Amygdala (tissue), 56 donors: ENCODE data around the gene TUBGCP3.
A peak's percentile ranks its signal among the peaks of the same experiment; 100 is the strongest.
"Not testable (repeated sequence)": the region's sequence is repeated elsewhere in the genome, so short reads cannot be mapped to it uniquely, and the experiment has no call there.

Source experiments
- DNase-seq, 56 donors: peaks; one replicate each; lab custom pipeline; 2025; lab: John Stamatoyannopoulos, UW

Gene TUBGCP3

DNA sequence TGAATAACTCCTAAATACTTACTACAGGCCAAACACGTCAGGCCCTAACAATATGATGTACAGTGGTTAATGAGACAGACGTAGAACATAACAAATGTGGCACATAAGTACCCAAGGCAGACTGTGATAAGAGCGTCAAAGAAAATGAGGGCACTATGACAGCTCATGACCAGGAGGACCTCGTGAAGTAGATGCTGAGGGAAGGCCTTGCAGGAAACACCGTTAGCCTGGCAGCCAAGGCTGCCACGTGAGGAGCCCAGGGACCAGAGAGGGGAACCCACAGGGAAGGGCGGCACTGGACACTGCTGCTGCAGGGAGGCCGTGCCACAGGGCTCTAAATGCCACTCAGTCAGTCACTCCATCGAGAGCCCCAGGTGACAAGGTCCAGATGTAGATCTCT, 5.7 kb downstream of the TUBGCP3 start:
- no peak for DNase-seq

GRCh38 chr13:112580912-112581311, 7.0 kb downstream of the TUBGCP3 start:
- DNase-seq: no peak

DNA sequence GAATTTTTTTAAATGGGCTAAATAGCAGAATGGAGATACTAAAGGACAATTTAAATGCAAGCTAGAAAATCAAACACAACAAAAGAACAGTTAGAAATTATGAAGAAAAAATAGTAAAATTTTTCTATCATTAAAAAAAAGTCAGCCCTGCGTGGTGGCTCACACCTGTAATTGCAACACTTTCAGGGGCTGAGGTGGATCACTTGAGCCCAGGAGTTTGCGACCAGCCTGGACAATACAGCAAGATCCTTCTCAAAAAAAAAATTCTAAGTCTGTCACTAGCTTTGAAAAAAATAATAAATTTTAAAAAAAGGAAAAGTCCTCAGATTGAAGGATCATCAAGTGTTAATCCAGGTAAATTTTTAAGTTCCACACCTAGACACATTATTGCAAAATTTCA, 7.7 kb downstream of the TUBGCP3 start:
- DNase-seq: no peak

DNA sequence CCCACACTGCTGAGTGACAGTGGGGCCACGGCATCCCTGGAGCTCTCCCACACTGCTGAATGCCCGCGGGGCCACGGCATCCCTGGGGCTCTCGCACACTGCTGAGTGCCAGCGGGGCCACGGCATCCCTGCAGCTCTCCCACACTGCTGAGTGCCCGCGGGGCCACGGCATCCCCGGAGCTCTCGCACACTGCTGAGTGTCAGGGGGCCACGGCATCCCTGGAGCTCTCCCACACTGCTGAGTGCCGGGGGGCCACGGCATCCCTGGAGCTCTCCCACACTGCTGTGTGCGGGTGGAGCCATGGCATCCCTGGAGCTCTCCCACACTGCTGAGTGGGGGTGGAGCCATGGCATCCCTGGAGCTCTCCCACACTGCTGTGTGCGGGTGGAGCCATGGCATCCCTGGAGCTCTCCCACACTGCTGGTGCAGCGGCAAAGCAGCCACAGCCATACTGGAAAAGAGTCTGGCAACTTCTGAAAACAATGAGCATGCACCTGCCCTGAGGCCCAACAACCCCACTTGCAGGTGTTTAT, 8.6 kb downstream of the TUBGCP3 start:
- DNase-seq: no peak

DNA sequence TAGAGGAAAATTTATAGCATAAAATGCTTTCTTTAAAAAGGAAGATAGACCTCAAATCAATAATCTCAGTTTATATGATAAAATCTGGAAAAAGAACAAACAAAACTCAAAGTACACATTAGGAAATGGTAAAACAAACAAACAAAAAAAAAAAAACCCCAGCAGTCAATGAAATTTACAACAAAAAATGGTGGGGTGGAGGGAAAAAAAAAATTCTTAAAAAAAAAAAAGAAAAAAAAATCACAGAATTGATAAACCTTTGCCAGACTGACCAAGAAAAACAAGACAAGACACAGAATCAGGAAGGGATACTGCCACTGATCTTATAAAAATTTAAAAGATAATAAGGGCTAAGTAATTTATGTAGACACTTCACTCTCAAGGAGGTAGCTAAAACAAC, 11.2 kb downstream of the TUBGCP3 start:
- no peak for DNase-seq

GRCh38 chr13:112576191-112576590, 11.8 kb downstream of the TUBGCP3 start:
- no peak for DNase-seq

DNA sequence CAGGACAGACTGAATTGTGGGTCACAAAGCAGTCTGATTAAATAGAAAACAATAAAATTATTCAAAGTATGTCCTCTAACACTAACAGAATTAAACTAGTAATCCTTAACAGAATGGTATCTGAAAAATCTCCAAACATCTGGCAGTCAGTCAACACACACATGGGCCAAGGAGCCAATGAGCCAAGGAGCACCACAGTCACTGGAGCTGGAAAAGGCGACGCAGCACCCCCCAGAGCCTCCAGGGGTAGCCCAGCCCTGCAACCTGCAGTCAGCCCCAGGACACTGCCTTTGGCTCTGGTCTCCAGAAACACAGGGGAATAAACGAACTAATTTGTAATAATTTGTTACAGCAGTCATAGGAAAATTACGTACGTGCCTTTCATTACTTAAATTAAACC, 12.3 kb downstream of the TUBGCP3 start:
- DNase-seq: peak in 1 of 56 donors; percentile 5

- no peak for DNase-seq
These were observed 12.9 kb downstream of the TUBGCP3 start for GRCh38 chr13:112574834-112575613.

DNA sequence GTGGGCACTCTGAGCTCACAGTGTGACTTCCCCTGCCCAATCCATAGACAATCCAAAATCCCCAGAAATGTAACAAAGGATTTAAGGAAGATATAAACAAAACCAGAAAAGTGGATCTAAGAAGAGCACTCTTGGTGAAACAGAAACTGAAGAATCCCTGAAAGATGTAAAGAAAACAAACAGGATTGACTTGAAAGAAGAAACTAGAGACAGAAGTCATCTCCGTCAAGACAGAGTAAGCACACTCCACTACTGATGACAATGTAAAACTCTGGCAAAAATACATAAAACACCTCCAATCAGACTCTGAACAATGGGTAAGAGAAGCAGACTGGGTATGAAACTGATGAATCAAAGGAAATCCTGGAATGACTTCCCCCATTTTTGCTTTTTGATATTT, 13.5 kb downstream of the TUBGCP3 start:
- no peak for DNase-seq

DNA sequence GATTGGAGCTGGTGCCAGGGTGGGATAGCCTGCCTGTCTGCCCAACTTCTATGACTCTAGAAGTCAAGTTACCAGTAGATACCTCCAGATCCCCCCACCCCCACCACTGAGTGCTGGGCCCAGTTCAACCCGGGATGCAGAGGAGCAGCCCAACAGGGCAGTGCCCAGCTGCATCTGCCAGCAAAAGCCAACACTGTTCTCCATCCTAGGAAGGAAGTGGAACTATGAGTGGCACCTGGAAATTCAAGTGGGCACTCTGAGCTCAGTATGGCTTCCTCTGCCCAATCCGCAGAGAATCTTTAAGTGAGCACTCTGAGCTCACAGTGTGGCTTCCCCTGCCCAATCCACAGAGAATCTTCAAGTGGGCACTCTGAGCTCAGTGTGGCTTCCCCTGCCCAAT, 14.2 kb downstream of the TUBGCP3 start:
- DNase-seq: no peak

DNA sequence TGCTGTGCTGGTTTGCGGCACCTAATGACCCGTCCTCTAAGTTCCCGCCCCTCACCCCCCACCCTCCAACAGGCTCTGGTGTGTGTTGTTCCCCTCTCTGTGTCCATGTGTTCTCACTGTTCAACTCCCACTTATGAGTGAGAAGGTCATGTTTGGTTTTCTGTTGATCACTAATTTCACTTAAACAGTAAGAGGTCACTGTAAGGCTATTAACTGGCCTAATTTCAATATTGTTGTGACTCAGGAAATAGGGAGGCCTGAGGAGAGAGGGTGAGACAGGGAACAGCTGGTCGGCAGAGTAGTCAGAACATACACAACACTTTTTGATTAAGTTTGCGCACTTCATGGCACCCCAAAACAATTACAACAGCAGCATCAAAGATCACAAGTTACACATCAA, 15.6 kb downstream of the TUBGCP3 start:
- DNase-seq: no peak

GRCh38 chr13:112569821-112570220, 18.1 kb downstream of the TUBGCP3 start:
- no peak for DNase-seq

GRCh38 chr13:112567161-112567862, 20.6 kb downstream of the TUBGCP3 start:
- no peak for DNase-seq

GRCh38 chr13:112562786-112563383, 25.1 kb downstream of the TUBGCP3 start:
- no peak for DNase-seq

DNA sequence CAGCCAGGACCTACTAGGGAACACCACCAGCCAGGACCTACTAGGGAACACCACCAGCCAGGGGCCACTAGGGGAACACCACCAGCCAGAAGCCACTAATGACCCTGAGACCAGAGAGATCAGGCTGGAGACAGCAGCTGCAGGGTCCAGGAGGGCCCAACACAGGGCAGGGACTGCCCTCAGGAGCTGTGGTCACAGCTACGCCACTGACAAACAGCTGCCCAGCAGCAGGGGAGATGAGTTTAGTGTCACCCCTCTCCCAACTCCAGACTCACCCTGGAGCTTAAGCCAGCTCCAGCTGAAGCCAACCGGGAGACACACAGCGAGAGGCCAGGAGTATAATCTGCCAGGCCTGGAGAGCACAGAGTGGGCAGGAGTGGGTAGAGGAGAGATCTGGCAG, 25.7 kb downstream of the TUBGCP3 start:
- DNase-seq: no peak

GRCh38 chr13:112561478-112561877, 26.5 kb downstream of the TUBGCP3 start:
- no peak for DNase-seq

GRCh38 chr13:112558696-112559418, 29.1 kb downstream of the TUBGCP3 start:
- DNase-seq: no peak

DNA sequence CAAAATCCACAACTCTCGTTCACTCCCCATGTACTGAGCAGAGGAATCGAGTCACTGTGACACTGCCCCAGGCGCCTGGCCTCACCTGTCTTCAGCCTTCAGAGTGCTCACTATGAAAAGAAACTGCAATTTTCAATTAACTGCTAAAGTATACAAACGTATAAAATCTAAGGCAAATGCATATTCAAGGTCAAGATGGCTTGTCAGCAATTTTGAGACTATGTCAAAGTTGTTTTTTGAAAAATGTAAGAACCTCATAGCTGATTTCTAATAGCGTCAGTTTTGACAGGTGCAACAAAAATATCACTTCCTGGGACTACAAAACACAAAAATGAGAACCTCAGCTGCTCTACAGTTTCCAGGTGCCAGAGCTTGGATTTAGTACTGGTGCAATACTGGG, 31.4 kb downstream of the TUBGCP3 start:
- no peak for DNase-seq

DNA sequence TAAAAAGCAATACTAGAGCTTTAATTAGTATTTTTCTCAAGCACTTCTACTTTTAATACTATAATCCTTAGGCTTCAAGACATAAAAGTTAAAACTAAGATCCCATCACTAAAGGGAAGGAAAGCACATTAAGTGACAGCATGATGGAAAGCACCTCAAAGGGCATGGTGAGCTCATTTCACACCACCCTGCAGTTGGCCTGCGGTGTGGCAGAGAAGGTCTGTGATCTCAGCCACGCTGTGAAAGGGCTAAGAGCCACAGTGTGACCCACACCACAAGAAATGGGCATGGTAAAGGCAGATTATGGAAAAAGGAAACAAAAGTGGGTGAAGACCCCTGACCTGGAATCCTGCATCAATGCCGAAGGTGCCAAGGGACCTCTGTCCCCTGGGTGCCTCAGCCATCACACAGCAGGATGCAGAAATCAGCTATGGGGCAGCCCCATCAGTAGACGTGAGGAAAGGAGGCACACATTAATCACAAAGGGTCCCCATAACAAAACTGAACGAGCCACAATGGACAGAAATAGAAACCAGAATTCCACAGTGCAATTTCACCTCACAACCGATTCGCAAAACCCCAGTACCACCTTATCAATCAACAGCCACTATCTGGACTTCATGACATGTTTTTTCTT, 33.6 kb downstream of the TUBGCP3 start:
- DNase-seq: no peak

- not testable (repeated sequence) for DNase-seq
These were observed 39.0 kb downstream of the TUBGCP3 start for GRCh38 chr13:112548975-112549374.
